DOHH2 (cell line): Measurements from ENCODE around the gene AK1.
A peak's percentile ranks its signal among the peaks of the same experiment; 100 is the strongest.

ENCODE experiments used
- H3F3A ChIP-seq: fragments of 200-600 bp; sonication (generic), shearing (Covaris generic); 2 replicates; pipeline ENCODE4 v1.6.0; 2016; ENCODE audit warnings: antibody characterized with exemption, mild to moderate bottlenecking; ENCODE audit not compliant: control insufficient read depth, insufficient read depth
- H3K27ac ChIP-seq: fragments of 200-600 bp; sonication (generic); 2 replicates; pipeline ENCODE4 v1.5.1; 2014; ENCODE audit warnings: low read depth, mild to moderate bottlenecking, low read length, moderate library complexity
- H3K27me3 ChIP-seq: fragments of 200-600 bp; sonication (generic); 2 replicates; pipeline ENCODE4 v1.6.1; 2014; ENCODE audit warnings: mild to moderate bottlenecking, low read length, mixed read lengths; ENCODE audit not compliant: control insufficient read depth
- H3K36me3 ChIP-seq: fragments of 200-600 bp; sonication (generic); 2 replicates; pipeline ENCODE4 v1.6.1; 2014; ENCODE audit warnings: mild to moderate bottlenecking, low read length, moderate library complexity, mixed read lengths; ENCODE audit not compliant: control insufficient read depth
- H3K4me1 ChIP-seq: fragments of 200-600 bp; sonication (generic); 2 replicates; pipeline ENCODE4 v1.6.1; 2014; ENCODE audit warnings: mild to moderate bottlenecking, low read length, mixed read lengths; ENCODE audit not compliant: control insufficient read depth
- H3K4me2 ChIP-seq: fragments of 200-600 bp; sonication (generic); 2 replicates; pipeline ENCODE4 v1.6.0; 2014; ENCODE audit warnings: mild to moderate bottlenecking, low read length, moderate library complexity
- H3K4me3 ChIP-seq: fragments of 200-600 bp; sonication (generic); 2 replicates; pipeline ENCODE4 v1.5.1; 2014; ENCODE audit warnings: mild to moderate bottlenecking, low read length, mixed read lengths
- H3K79me2 ChIP-seq: fragments of 200-600 bp; sonication (generic); 2 replicates; pipeline ENCODE4 v1.6.1; 2014; ENCODE audit warnings: mild to moderate bottlenecking, low read length, mixed read lengths; ENCODE audit not compliant: control insufficient read depth
- H3K9me2 ChIP-seq: fragments of 200-600 bp; sonication (generic); replicated peaks from 2 replicates; pipeline ENCODE4 v1.6.1; 2014; ENCODE audit warnings: mild to moderate bottlenecking, low read length, mixed read lengths; ENCODE audit not compliant: control insufficient read depth
- H3K9me3 ChIP-seq: fragments of 200-600 bp; sonication (generic); 2 replicates; pipeline ENCODE4 v1.6.1; 2014; ENCODE audit warnings: antibody characterized with exemption, low read length, mixed read lengths; ENCODE audit not compliant: control insufficient read depth, insufficient read depth
- H4K20me1 ChIP-seq: fragments of 200-600 bp; sonication (generic); 2 replicates; pipeline ENCODE4 v1.6.0; 2014; ENCODE audit warnings: low read depth, mild to moderate bottlenecking, antibody characterized with exemption, low read length, moderate library complexity; ENCODE audit not compliant: control insufficient read depth, insufficient read depth
- CTCF ChIP-seq: fragments of 200-600 bp; sonication (generic); IDR thresholded peaks from one replicate; pipeline ENCODE4 v1.5.1; 2014; ENCODE audit warnings: antibody characterized with exemption, mild to moderate bottlenecking, low read depth, low read length; ENCODE audit not compliant: poor library complexity, severe bottlenecking
- EZH2phosphoT487 ChIP-seq: fragments of 200-600 bp; sonication (generic); IDR thresholded peaks from 2 replicates; pipeline ENCODE4 v1.6.1; 2017; ENCODE audit warnings: borderline replicate concordance, mild to moderate bottlenecking, antibody characterized with exemption, low read length, moderate library complexity, mixed read lengths

The AK1 gene

GRCh38 chr9:127897193-127897692, 19.8 kb upstream of the AK1 start:
- Histone ChIP-seq H3K27me3 (no peaks in the 10 kb centered on the region), H3K79me2 (peaks cover 19% of the 10 kb centered on the region), H3K36me3 (peaks cover 48% of the 10 kb centered on the region), H3K4me3 (peak overlapping the region; percentile 41), H3K9me3 (no peaks in the 10 kb centered on the region), H3K9me2 (no peaks in the 10 kb centered on the region), H4K20me1 (no peaks in the 10 kb centered on the region), H3K4me1 (peaks cover 45% of the 10 kb centered on the region), H3F3A (peaks cover 6% of the 10 kb centered on the region), H3K27ac (no peak overlapping the region), H3K4me2 (peak overlapping the region; percentile 51)
- TF ChIP-seq EZH2phosphoT487 (no peak), CTCF (no peak)

- Histone ChIP-seq H3K27me3 (no peaks in the 10 kb centered on the region), H3K9me3 (no peaks in the 10 kb centered on the region), H3K36me3 (peaks cover 48% of the 10 kb centered on the region), H3K4me3 (no peak overlapping the region), H4K20me1 (no peaks in the 10 kb centered on the region), H3K79me2 (peaks cover 19% of the 10 kb centered on the region), H3K4me1 (peaks cover 38% of the 10 kb centered on the region), H3F3A (peaks cover 9% of the 10 kb centered on the region), H3K27ac (no peak overlapping the region), H3K4me2 (no peak overlapping the region), H3K9me2 (no peaks in the 10 kb centered on the region)
- TF ChIP-seq EZH2phosphoT487 (no peak), CTCF (no peak)
These were observed 19.1 kb upstream of the AK1 start for GRCh38 chr9:127896395-127897192.

- Histone ChIP-seq H3K27me3 (no peaks in the 10 kb centered on the region), H4K20me1 (no peaks in the 10 kb centered on the region), H3K79me2 (peaks cover 19% of the 10 kb centered on the region), H3K9me3 (no peaks in the 10 kb centered on the region), H3K4me3 (no peak overlapping the region), H3K9me2 (no peaks in the 10 kb centered on the region), H3K36me3 (peaks cover 52% of the 10 kb centered on the region), H3K4me2 (no peak overlapping the region), H3K27ac (no peak overlapping the region), H3K4me1 (peaks cover 31% of the 10 kb centered on the region), H3F3A (peaks cover 9% of the 10 kb centered on the region)
- TF ChIP-seq EZH2phosphoT487 (no peak), CTCF (no peak)
These were observed 18.3 kb upstream of the AK1 start for GRCh38 chr9:127895811-127896210.
